Spleen (tissue), 11 donors: ENCODE results near the gene TRIM25. TPM values are rescaled to one million over a fixed set of nuclear protein-coding genes. Genes with fewer than 3 reads are reported as not detected.

Source experiments
- DNase-seq: peaks from one replicate; pipeline ENCODE4 v3.0.0-alpha.2; 2020
- H3K27ac ChIP-seq, 8 donors: fragments of 200-600 bp; sonication (generic) in 7 of 8; 1 replicate in 4 of 8; 2 replicates in 4 of 8; pipeline versions ENCODE4 v1.5.0 to v1.8.0; 2016 to 2021; ENCODE audit warnings: inconsistent platforms in 4 of 8, mild to moderate bottlenecking in 4 of 8, moderate library complexity in 1 of 8
- H3K27me3 ChIP-seq, 7 donors: fragments of 200-600 bp; sonication (generic) in 6 of 7; replicated peaks in 1 of 7; 1 replicate in 4 of 7; 2 replicates in 3 of 7; pipeline versions ENCODE4 v1.5.0 to v1.8.0; 2016 to 2021; ENCODE audit warnings: inconsistent platforms in 3 of 7, mild to moderate bottlenecking in 1 of 7
- H3K36me3 ChIP-seq, 6 donors: fragments of 200-600 bp; sonication (generic) in 5 of 6; 1 replicate in 4 of 6; 2 replicates in 2 of 6; pipeline versions ENCODE4 v1.5.0 to v1.8.0; 2016 to 2021; ENCODE audit warnings: inconsistent platforms in 2 of 6
- H3K4me1 ChIP-seq, 6 donors: fragments of 200-600 bp; sonication (generic) in 5 of 6; 1 replicate in 3 of 6; 2 replicates in 3 of 6; pipeline versions ENCODE4 v1.5.0 to v1.8.0; 2016 to 2021; ENCODE audit warnings: inconsistent platforms in 3 of 6
- H3K4me3 ChIP-seq, 8 donors: fragments of 200-600 bp; sonication (generic) in 7 of 8; 1 replicate in 4 of 8; 2 replicates in 4 of 8; pipeline versions ENCODE4 v1.5.0 to v1.8.0; 2016 to 2021; ENCODE audit warnings: inconsistent platforms in 4 of 8, mild to moderate bottlenecking in 4 of 8, moderate library complexity in 2 of 8
- H3K9me3 ChIP-seq, 8 donors: fragments of 200-600 bp; sonication (generic) in 7 of 8; 1 replicate in 4 of 8; 2 replicates in 4 of 8; pipeline versions ENCODE4 v1.5.0 to v1.8.0; 2016 to 2021; ENCODE audit warnings: inconsistent platforms in 4 of 8
- CTCF ChIP-seq, 11 experiments: fragments of 200-600 bp in 7 of 11; fragments of 450-650 bp in 4 of 11; sonication (generic) in 4 of 11; IDR thresholded peaks in 8 of 11; conservative IDR thresholded peaks in 3 of 11; 1 replicate in 7 of 11; 2 replicates in 4 of 11; pipeline versions ENCODE4 v1.4.0 to v1.8.0; 2016 to 2021; ENCODE audit warnings: antibody characterized with exemption in 11 of 11, inconsistent platforms in 4 of 11, mild to moderate bottlenecking in 1 of 11
- POLR2A ChIP-seq, 3 donors: fragments of 450-650 bp; IDR thresholded peaks; one replicate each; pipeline ENCODE4 v1.5.1; 2017; ENCODE audit warnings: antibody characterized with exemption in 3 of 3, mild to moderate bottlenecking in 1 of 3
- POLR2AphosphoS5 ChIP-seq, 3 donors: sonication (generic); formaldehyde crosslinking; IDR thresholded peaks; one replicate each; pipeline ENCODE4 v1.5.1; 2017; ENCODE audit warnings: antibody characterized with exemption in 3 of 3
- WGBS, 5 donors: extraction: QIAGEN DNeasy Blood & Tissue Kit in 3 of 5; methylation state at CpG; one replicate each; pipeline versions ENCODE4 v1.1.5 to v1.1.7; 2013 to 2018; 5-methylcytosine and 5-hydroxymethylcytosine counted together
- intact Hi-C: fragments of 100-400 bp; cut with DNase I; formaldehyde crosslinking; loops from one replicate; pipeline ENCODE4 v1.15.0; 2023; ENCODE audit warnings: low total_unique reads
- polyA plus RNA-seq, 3 donors: library from polyadenylated mRNA; stranded (reverse); fragments of 200-250 nt; gene quantifications; one replicate each; pipeline ENCODE4 v1.2.1, GENCODE V29; 2013
- total RNA-seq, 7 donors: library from RNA; depleted of rRNA in 3 of 7; stranded (reverse); fragments of >200 nt in 3 of 7; fragmentation: NEBNext Ultra II Directional in 4 of 7; extraction: Animal tissue kit (Norgen Biotek cat#: 25700) in 4 of 7; gene quantifications; one replicate each; pipeline versions ENCODE4 v1.1.0 to v1.2.1, GENCODE V29; 2016 to 2021
- donor health status: healthy with polysubstance abuse.
- donor health status: DM: no; HTN: no; CAD: no; lungs with moderate emphysema.
- donor health status: DM: no; HTN: no; CAD: no.
- donor health status: Bipolar disorder and iron deficiency.
- donor health status: healthy.
- donor health status: DM: no; HTN: no; CAD: no.
- donor health status: DM: yes; HTN: yes; CAD: no.

TRIM25 gene
- total and polyA plus RNA-seq, 10 donors = 13.8 to 168 (median 122) TPM

DNA sequence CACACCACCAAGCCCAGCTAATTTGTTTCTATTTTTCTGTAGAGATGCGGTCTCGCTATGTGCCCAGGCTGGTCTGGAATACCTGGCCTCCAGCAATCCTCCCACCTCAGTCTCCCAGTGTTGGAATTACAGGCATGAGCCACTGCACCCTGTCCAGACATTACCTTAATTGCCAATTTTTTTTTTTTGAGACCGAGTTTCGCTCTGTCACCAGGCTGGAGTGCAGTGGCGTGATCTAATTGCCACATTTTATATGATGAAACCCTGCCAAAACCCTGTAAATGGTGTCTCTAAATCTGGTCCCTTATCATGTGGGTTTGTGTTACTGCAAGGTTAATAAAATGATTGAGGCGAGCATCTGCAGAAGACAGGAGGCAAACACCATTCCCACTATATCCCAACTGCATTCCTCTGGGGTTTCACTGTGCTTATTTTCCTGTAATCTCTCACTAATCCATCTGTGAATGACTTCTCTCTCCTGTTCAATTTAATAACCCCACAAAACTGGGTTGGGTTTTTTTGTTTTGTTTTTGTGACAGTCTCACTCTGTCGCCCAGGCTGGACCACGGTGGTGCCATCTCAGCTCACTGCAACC lies 19.4 kb upstream of the TRIM25 start:
- no peak for DNase-seq
- Histone ChIP-seq H3K27me3 (no peaks in the 10 kb centered on the region), H3K4me1 (peaks cover 0 to 6% (median 0%) of the 10 kb centered on the region in 6 donors), H3K36me3 (peaks cover 0 to 54% (median 32%) of the 10 kb centered on the region in 6 donors), H3K27ac (no peak overlapping the region), H3K4me3 (no peak overlapping the region), H3K9me3 (peaks cover 0 to 35% (median 29%) of the 10 kb centered on the region in 8 donors)
- WGBS, 5 donors = 91 to 98% (median 95%) methylated on average over 8 of the region's 8 CpGs
- TF ChIP-seq CTCF (IDR thresholded peaks at IDR 0.05 in 8 of 11, conservative IDR thresholded peaks at IDR 0.05 in 3 of 11) (no peak), POLR2AphosphoS5 (IDR thresholded peaks at IDR 0.05) (no peak), POLR2A (IDR thresholded peaks at IDR 0.05) (no peak)
- intact Hi-C loops = no loop called here

DNA sequence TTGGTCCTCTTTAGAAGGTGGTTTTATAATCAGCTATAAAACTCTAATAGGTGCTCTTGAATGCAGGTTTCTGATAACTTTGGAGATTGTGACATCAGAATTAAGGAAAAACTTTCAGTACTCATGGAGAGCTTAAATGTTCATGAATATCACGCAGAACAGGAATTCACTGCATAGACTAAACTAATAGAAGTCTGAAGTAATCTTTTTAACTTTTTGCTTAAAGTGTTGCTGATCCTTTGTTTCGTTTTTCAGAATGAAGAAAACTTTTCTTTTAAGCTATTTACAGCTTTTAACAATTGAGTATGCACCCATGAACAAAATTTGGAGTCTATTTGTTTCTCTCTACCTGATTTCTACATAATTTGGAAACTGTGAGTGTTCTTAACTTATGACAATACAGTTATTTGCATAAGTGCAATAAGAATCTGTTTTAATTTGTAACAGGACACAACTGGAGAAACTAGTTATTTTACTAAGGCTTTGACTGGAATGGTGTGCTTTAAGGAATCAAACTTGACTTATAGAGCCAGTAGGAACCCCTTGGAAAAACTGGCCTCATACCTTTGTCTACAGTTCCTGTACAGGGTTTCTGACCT lies 17.0 kb upstream of the TRIM25 start:
- intact Hi-C loops = no loop called here
- H3K27me3 ChIP-seq = no peaks in the 10 kb centered on the region
- peaks cover 0 to 30% (median 10%) of the 10 kb centered on the region in 6 donors for H3K36me3 ChIP-seq
- H3K4me3 ChIP-seq = no peak overlapping the region
- no peak overlapping the region for H3K27ac ChIP-seq
- TF ChIP-seq POLR2AphosphoS5 (IDR thresholded peaks at IDR 0.05) (no peak), CTCF (IDR thresholded peaks at IDR 0.05 in 8 of 11, conservative IDR thresholded peaks at IDR 0.05 in 3 of 11) (no peak), POLR2A (IDR thresholded peaks at IDR 0.05) (no peak)
- WGBS, 5 donors = 88 to 95% (median 93%) methylated on average over 2 of the region's 2 CpGs
- DNase-seq = no peak
- H3K4me1 ChIP-seq = no peaks in the 10 kb centered on the region
- peaks cover 0 to 35% (median 29%) of the 10 kb centered on the region in 8 donors for H3K9me3 ChIP-seq

GRCh38 chr17:56929362-56929969 lies 15.6 kb upstream of the TRIM25 start:
- Histone ChIP-seq H3K4me3 (no peak overlapping the region), H3K36me3 (peaks cover 0 to 16% (median 2%) of the 10 kb centered on the region in 6 donors), H3K9me3 (peaks cover 0 to 35% (median 29%) of the 10 kb centered on the region in 8 donors), H3K4me1 (no peaks in the 10 kb centered on the region), H3K27me3 (no peaks in the 10 kb centered on the region), H3K27ac (no peak overlapping the region)
- no peak for DNase-seq
- TF ChIP-seq POLR2A (IDR thresholded peaks at IDR 0.05) = no peak
- no peak for TF ChIP-seq CTCF (IDR thresholded peaks at IDR 0.05 in 8 of 11, conservative IDR thresholded peaks at IDR 0.05 in 3 of 11)
- no peak for TF ChIP-seq POLR2AphosphoS5 (IDR thresholded peaks at IDR 0.05)
- intact Hi-C loops = no loop called here

- intact Hi-C loops = no loop called here
- TF ChIP-seq CTCF (IDR thresholded peaks at IDR 0.05 in 8 of 11, conservative IDR thresholded peaks at IDR 0.05 in 3 of 11) = no peak
- TF ChIP-seq POLR2AphosphoS5 (IDR thresholded peaks at IDR 0.05) = no peak
- no peak for TF ChIP-seq POLR2A (IDR thresholded peaks at IDR 0.05)
- H3K36me3 ChIP-seq = peaks cover 0 to 7% (median 0%) of the 10 kb centered on the region in 6 donors
- H3K9me3 ChIP-seq = peaks cover 0 to 35% (median 29%) of the 10 kb centered on the region in 8 donors
- no peak for DNase-seq
- 89 to 96% (median 90%) methylated on average over 2 of the region's 2 CpGs for WGBS, 5 donors
- H3K4me1 ChIP-seq = no peaks in the 10 kb centered on the region
- no peak overlapping the region for H3K27ac ChIP-seq
- no peak overlapping the region for H3K4me3 ChIP-seq
- H3K27me3 ChIP-seq = no peaks in the 10 kb centered on the region
Observed at GRCh38 chr17:56928586-56928985, 14.7 kb upstream of the TRIM25 start.
